Bronchial epithelial cell (primary cell): ENCODE data around the gene RNF220. TPM values are rescaled to one million over a fixed set of nuclear protein-coding genes. Genes with fewer than 3 reads are reported as not detected.
A peak's percentile ranks its signal among the peaks of the same experiment; 100 is the strongest.

Source experiments
- DNase-seq: peaks from one replicate; pipeline ENCODE4 v3.0.0-alpha.2; 2010; ENCODE audit warnings: low read depth
- FAIRE-seq: peaks from 2 replicates; lab custom pipeline; 2011; peaks lifted over from hg19 to GRCh38; lab: Jason Lieb, UNC
- H3K27me3 ChIP-seq: 2 replicates; pipeline ENCODE4 v1.5.1; 2011; ENCODE audit warnings: low read length; ENCODE audit not compliant: control insufficient read depth, insufficient read depth
- H3K36me3 ChIP-seq: 2 replicates; pipeline ENCODE4 v1.5.1; 2011; ENCODE audit warnings: low read length; ENCODE audit not compliant: control insufficient read depth, insufficient read depth
- H3K4me3 ChIP-seq: 2 replicates; pipeline ENCODE4 v1.5.1; 2011; ENCODE audit warnings: mild to moderate bottlenecking, low read depth, low read length, control low read depth
- CTCF ChIP-seq: IDR thresholded peaks from 2 replicates; pipeline ENCODE4 v1.5.1; 2011; ENCODE audit warnings: mild to moderate bottlenecking, moderate library complexity, low read length, control low read depth, inconsistent platforms; ENCODE audit not compliant: insufficient read depth, severe bottlenecking
- total RNA-seq: library from RNA; depleted of rRNA; stranded (reverse); fragments of >200 nt; gene quantifications from 2 replicates; pipeline ENCODE4 v1.2.1, GENCODE V29; 2014

Gene RNF220
- total RNA-seq, 1 donor from 2014 or later = 94.5 TPM

- no peak for TF ChIP-seq CTCF
These were observed 231.9 kb downstream of the RNF220 start for GRCh38 chr1:44636688-44637598.

GRCh38 chr1:44637702-44638411, 232.8 kb downstream of the RNF220 start:
- no peaks in the 10 kb centered on the region for H3K27me3 ChIP-seq
- FAIRE-seq (no peak), DNase-seq (no peak)
- peaks cover 33% of the 10 kb centered on the region for H3K36me3 ChIP-seq
- H3K4me3 ChIP-seq = no peak overlapping the region
- no peak for TF ChIP-seq CTCF

More at GRCh38 chr1:44636688-44637598, 231.9 kb downstream of the RNF220 start:
- no peaks in the 10 kb centered on the region for H3K27me3 ChIP-seq
- H3K4me3 ChIP-seq = no peak overlapping the region
- peak; percentile 84 for DNase-seq
- FAIRE-seq = no peak
- peaks cover 31% of the 10 kb centered on the region for H3K36me3 ChIP-seq

- no peak for TF ChIP-seq CTCF
- Histone ChIP-seq H3K36me3 (peaks cover 39% of the 10 kb centered on the region), H3K27me3 (no peaks in the 10 kb centered on the region), H3K4me3 (no peak overlapping the region)
- FAIRE-seq (no peak), DNase-seq (no peak)
These were observed 235.3 kb downstream of the RNF220 start for GRCh38 chr1:44640200-44640853.

- TF ChIP-seq CTCF = no peak
- H3K27me3 ChIP-seq = no peaks in the 10 kb centered on the region
- FAIRE-seq = no peak
- H3K36me3 ChIP-seq = peaks cover 35% of the 10 kb centered on the region
- no peak for DNase-seq
- H3K4me3 ChIP-seq = no peak overlapping the region
These were observed 236.4 kb downstream of the RNF220 start for GRCh38 chr1:44641126-44642102.

GRCh38 chr1:44642255-44642654, 237.2 kb downstream of the RNF220 start:
- H3K4me3 ChIP-seq = no peak overlapping the region
- H3K27me3 ChIP-seq = no peaks in the 10 kb centered on the region
- no peak for TF ChIP-seq CTCF
- FAIRE-seq (no peak), DNase-seq (no peak)
- peaks cover 34% of the 10 kb centered on the region for H3K36me3 ChIP-seq
